NCI-H82 treated with DMSO at 0.1 percent for 48 hours (cell line): ENCODE results near the gene C4B.

Experiments used
- DNase-seq: peaks from one replicate; lab custom pipeline; 2025; ENCODE audit not compliant: unreplicated experiment; lab: John Stamatoyannopoulos, UW

Gene C4B

DNA sequence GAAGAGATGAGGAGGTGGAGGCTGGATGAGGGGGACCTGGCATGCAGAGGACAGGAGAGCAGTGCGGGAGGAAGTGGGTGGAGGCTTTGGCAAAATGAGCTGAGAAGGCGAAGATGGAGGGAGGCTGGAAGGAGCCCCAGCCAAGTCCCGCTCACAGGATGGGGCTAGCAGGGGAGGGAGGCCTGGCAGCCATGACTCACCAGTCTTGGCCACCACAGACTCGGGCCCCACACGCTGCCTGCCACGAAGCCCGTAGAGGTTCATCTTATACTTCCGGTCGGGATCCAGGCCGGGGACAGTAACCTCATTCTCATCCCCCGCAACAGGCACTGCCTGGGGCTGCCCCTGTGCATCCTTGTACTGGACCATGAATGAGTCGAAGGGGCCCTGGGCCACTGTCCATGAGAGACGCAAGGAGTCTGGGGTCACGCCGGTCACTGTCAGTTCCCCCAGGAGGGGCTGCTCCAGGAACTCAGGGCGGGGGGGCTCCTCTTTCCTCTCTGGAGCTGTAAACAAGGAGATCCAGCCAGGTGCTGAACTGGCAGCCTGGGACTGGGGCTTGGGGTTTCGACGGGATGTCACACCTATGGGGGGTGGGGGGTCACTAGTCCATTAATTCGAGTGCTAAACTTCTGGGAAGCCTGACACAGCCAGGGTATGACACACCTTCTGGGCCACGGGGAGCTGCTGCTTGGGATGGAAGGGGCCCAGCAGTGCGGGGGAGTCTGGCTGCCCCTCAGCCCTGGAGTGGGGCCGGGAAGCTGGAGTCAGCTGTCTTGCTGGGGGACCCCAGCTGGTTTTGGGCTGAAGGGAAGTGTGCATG is 66.8 kb downstream of the C4B start:
- no peak for DNase-seq

DNA sequence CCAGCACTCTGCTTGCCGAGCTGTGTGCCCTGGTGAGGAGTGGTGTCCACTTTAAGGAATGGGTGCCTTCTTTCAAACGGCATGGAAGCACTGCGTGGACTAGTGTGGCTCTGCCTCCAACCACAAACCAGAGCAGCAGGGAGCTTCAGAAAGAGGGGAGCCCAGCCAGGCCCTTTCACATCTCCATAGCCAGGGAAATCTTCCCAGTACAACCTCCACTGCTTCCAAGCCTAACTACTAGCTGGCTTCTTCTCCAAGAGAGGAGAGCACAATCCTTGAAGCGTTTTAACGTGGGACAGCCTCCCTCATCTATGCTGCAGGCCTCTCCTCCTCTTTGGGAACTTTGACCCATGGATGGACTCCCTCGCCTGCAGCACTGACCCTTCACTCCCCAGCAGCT is 67.9 kb downstream of the C4B start:
- DNase-seq = no peak

DNA sequence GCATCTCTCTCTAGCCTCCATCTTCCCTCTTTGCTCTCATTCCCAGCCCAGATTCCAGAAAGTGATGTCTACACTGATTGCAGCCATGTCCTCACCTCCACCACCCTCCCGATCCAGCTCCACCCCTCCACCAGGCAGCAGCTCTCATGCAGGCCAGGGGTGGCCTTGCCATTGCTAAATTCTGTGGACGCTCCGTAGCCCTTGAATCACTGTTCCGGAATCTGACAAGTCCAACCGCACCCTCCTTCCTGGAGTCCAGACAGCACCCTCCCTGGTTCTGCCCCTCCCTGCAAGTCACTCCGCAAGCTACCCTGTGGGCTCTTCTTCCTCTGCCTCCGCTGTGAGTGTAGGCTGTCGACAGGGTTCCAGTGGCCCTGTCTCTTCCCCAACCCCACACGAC is 68.3 kb downstream of the C4B start:
- no peak for DNase-seq

DNA sequence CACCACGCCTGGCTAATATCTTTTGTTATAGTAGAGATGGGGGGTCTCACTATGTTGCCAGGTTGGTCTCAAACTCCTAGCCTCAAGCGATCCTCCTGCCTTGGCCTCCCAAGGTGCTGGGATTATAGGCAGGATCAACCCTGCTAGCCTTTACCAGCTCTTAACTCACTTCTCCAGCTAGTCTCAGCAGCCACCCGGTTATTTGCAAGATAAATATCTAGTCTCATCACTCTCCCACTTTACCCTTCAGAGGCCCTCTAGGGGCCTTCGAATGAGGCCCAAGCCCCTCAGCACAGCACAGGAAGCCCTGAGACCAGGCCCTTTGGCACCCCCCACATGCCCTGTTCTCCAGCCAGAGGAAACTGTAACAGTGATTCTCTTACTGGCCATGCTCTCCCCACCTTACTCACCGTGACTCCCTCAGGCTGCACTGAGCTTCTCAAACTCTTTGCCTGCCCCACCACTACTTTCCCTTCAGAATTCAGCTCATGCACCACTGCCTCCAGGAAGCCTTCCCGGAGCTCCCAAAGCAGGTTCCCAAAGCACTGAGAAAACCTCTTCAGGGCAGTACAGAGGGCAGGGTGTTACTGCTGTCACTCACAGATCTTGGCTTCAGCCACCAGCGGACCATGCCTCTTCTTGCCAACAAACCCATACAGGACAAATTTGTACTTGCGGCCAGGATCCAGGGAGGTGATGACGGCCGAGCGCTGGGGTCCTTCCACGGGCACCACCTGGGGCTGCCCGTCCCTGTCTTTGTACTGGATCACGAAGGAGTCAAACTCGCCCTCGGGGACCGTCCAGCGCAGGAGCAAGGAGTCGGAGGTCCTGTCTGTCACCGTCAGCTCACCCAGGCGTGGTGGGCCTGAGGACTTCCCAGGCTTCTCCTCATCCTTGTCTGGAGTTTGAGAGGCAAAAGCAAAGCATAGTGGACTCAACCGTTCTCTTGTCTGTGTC is 69.5 kb downstream of the C4B start:
- no peak for DNase-seq

- DNase-seq = no peak
These were observed 70.2 kb downstream of the C4B start for GRCh38 chr6:32084780-32085179.
